K562 (cell line): ENCODE data around the gene LY6G6D. TPM values are rescaled to one million over a fixed set of nuclear protein-coding genes. Genes with fewer than 3 reads are reported as not detected.

ENCODE experiments used
- BHLHE40 ChIP-seq: IDR thresholded peaks from 2 replicates; pipeline ENCODE4 v1.6.1; 2011; ENCODE audit warnings: low read length, improper control_type of control experiment
- CLOCK ChIP-seq: fragments of 250-450 bp; sonication (Bioruptor Pico); IDR thresholded peaks from 2 replicates; pipeline ENCODE4 v1.4.0; 2020; ENCODE audit warnings: mild to moderate bottlenecking, moderate library complexity, borderline replicate concordance
- ELF1 ChIP-seq: fragments of 200-800 bp; sonication (Bioruptor generic); IDR thresholded peaks from 2 replicates; pipeline ENCODE4 v1.6.1; 2016; ENCODE audit warnings: missing genetic modification characterization, missing compliant biosample characterization
- HMGN3 ChIP-seq: IDR thresholded peaks from 2 replicates; pipeline ENCODE4 v1.6.1; 2011; ENCODE audit warnings: borderline replicate concordance, low read depth, mild to moderate bottlenecking, mixed read lengths, low read length; ENCODE audit not compliant: insufficient read length; ENCODE audit errors: extremely low read depth
- JUNB ChIP-seq: fragments of 450-650 bp; formaldehyde crosslinking; conservative IDR thresholded peaks from 2 replicates; pipeline ENCODE4 v1.4.0; 2020; ENCODE audit warnings: mild to moderate bottlenecking
- MIER1 ChIP-seq: fragments of 450-650 bp; IDR thresholded peaks from 2 replicates; pipeline ENCODE4 v1.6.1; 2016; ENCODE audit warnings: antibody characterized with exemption, mild to moderate bottlenecking, low read depth
- NR1H2 ChIP-seq: sonication (generic); formaldehyde crosslinking; IDR thresholded peaks from 2 replicates; pipeline ENCODE4 v1.4.0; 2020; ENCODE audit warnings: mild to moderate bottlenecking, missing genetic modification reagents
- NR2F6 ChIP-seq: fragments of 450-650 bp; formaldehyde crosslinking; IDR thresholded peaks from 2 replicates; pipeline ENCODE4 v1.4.0; 2020; ENCODE audit warnings: mild to moderate bottlenecking
- SIN3B ChIP-seq: fragments of 450-650 bp; IDR thresholded peaks from 2 replicates; pipeline ENCODE4 v1.6.1; 2017; ENCODE audit warnings: low read depth, mild to moderate bottlenecking, moderate library complexity
- SMARCA5 ChIP-seq: fragments of 450-650 bp; IDR thresholded peaks from 2 replicates; pipeline ENCODE4 v1.6.1; 2016
- ZBTB40 ChIP-seq, 2 experiments: fragments of 450-650 bp in 1 of 2; sonication (generic) in 1 of 2; formaldehyde crosslinking in 1 of 2; IDR thresholded peaks; 2 replicates each; pipeline versions ENCODE4 v1.7.1 to v1.9.0; 2016 to 2022; ENCODE audit warnings: inconsistent platforms in 1 of 2, mild to moderate bottlenecking in 1 of 2, missing genetic modification reagents in 1 of 2
- ZNF134 ChIP-seq: fragments of 250-450 bp; sonication (Bioruptor Pico); conservative IDR thresholded peaks from 2 replicates; pipeline ENCODE4 v1.4.0; 2020
- ZNF511 ChIP-seq: sonication (generic); formaldehyde crosslinking; IDR thresholded peaks from 2 replicates; pipeline ENCODE4 v1.8.0; 2022; ENCODE audit warnings: mild to moderate bottlenecking, missing genetic modification reagents
- ZSCAN29 ChIP-seq: fragments of 450-650 bp; IDR thresholded peaks from 2 replicates; pipeline ENCODE4 v1.6.1; 2017
- polyA plus RNA-seq, 8 experiments: library from polyadenylated mRNA; depleted of rRNA in 4 of 8; stranded (reverse) in 5 of 8; unstranded in 3 of 8; fragments of >200 nt; fragmentation: Nextera tagmentation in 2 of 8; fragmentation: Illumina TruSeq in 1 of 8; extraction: Ambion mirVana in 2 of 8; extraction: Trizol in 1 of 8; gene quantifications; 2 replicates each; pipeline versions ENCODE4 v1.2.1 to v1.2.3, GENCODE V29; 2011 to 2014; ENCODE audit warnings: inconsistent platforms in 1 of 8, missing spikeins in 1 of 8
- total RNA-seq, 7 experiments: library from RNA; depleted of rRNA in 6 of 7; stranded (reverse); fragments of >200 nt in 6 of 7; fragmentation: Illumina TruSeq in 2 of 7; extraction: Trizol in 2 of 7; gene quantifications; 2 replicates each; pipeline versions ENCODE4 v1.2.1 to v1.2.3, GENCODE V29; 2011 to 2021; ENCODE audit warnings: low replicate concordance in 1 of 7

Gene LY6G6D
- total and polyA plus RNA-seq, 9 of the 15 experiments (the other 6 are each of a cell fraction or from before 2014, with no cell fraction given): 0.30 to 0.38 TPM; not detected in 7

GRCh38 chr6:31729979-31730630, 15.0 kb downstream of the LY6G6D start (continued):
- TF ChIP-seq ZBTB40 (IDR thresholded peaks at IDR 0.05) (no peak), ZBTB40 (CRISPR knock-in tag; IDR thresholded peaks at IDR 0.05) (no peak), JUNB (peak; percentile 80), SIN3B (no peak), ZSCAN29 (peak; percentile 86; the same call in 1 of the 2 replicates), MIER1 (no peak), ZNF511 (CRISPR knock-in tag) (no peak), CLOCK (CRISPR knock-in tag) (no peak), NR2F6 (CRISPR knock-in tag) (peak; percentile 98), ELF1 (tag) (no peak), SMARCA5 (no peak), HMGN3 (no peak), BHLHE40 (peak; percentile 3), ZNF134 (peak; percentile 82), NR1H2 (CRISPR knock-in tag) (no peak)
